GM12873 (cell line): ENCODE measurements around the gene RBM20.

Source experiments
- TF ChIP-seq, protein P1 (sequence below): IDR thresholded peaks from 2 replicates; pipeline ENCODE4 v1.5.1; 2012; ENCODE audit warnings: low read depth, mild to moderate bottlenecking, moderate library complexity, low read length, control low read depth; ENCODE audit not compliant: insufficient read depth; ENCODE audit errors: missing control alignments

The RBM20 gene

DNA sequence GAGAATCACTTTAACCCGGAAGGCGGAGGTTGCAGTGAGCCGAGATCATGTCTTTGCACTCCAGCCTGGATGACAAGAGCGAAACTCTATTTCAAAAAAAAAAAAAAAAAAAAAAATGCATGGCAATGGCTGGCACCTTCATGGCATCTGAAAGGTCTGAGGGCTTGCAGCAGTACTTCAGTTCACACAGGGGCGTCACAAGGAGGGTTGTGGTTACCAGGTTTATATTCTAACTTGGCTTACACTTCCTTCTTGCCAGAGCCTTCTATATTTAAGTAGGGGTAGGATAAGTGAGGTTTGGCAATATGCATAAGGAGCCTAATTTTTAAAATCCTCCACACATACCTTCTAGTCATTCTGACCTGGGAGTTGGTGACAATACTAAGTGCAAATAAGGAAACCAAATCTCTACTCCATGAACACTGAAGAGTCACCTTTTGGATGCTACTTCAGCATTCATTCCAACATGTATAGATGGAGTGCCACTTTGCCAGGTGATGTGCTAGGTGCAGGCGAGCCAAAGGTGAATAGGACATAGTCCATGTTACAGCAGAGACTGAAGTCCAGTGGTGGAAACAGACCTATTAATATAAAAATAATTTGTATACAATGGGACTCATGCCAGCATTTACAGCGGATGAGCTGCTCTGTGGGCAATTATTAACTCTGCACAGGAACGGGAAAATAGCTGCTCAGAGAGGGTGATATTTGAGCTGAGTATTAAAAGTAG lies 169.8 kb downstream of the RBM20 start:
- TF ChIP-seq, protein P1, sequence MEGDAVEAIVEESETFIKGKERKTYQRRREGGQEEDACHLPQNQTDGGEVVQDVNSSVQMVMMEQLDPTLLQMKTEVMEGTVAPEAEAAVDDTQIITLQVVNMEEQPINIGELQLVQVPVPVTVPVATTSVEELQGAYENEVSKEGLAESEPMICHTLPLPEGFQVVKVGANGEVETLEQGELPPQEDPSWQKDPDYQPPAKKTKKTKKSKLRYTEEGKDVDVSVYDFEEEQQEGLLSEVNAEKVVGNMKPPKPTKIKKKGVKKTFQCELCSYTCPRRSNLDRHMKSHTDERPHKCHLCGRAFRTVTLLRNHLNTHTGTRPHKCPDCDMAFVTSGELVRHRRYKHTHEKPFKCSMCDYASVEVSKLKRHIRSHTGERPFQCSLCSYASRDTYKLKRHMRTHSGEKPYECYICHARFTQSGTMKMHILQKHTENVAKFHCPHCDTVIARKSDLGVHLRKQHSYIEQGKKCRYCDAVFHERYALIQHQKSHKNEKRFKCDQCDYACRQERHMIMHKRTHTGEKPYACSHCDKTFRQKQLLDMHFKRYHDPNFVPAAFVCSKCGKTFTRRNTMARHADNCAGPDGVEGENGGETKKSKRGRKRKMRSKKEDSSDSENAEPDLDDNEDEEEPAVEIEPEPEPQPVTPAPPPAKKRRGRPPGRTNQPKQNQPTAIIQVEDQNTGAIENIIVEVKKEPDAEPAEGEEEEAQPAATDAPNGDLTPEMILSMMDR = no peak

DNA sequence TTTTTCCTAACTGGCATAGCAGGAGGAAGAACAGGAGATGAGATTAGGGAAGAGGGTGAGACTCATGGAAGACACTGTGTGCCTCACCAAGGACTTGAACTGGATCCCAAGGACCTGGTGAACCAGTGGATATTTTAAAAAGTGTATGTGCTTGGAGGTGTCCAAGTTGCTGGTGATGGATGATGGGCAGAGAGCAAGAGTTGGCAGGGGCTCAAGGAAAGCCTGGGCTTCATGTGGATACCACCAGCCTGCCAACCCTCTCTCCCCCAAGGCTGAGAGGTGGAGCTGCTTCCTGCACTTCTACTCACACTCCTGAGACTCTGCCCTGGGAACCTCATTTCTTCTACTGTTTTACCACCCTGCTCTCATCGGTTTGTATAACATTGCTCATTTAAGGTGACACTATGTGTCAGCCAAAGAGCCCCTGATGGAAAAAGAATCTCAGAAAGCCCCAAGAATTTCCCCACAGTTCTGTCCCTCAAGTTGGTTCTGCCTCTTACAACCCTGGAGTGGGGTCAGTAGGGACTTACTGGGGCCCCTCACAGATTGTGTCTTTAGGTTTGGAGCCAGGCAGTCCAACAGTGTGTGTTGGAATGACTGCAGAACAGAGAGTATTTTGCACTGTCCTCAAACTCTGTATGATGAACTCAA lies 171.3 kb downstream of the RBM20 start:
- TF ChIP-seq, protein P1 = no peak

DNA sequence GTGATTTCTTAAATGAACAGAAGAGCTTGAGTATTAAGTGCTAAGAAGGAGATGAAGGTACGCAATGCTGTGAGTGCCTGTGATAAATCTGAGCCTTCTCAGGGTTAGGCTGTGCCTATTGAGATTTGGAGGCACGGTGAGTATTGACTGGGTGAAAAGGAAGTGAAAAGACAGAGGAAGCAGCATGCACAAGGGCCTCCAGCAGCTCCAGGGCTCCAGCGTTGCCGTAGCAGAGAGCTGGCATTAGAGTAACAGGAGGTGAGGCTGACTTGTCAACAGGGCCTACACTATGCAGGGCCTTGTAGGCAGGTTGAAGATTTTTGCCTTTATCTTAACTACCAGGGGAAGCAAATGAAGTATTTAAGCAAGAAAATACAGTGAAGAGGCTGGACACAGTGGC lies 173.5 kb downstream of the RBM20 start:
- TF ChIP-seq, protein P1 = no peak

DNA sequence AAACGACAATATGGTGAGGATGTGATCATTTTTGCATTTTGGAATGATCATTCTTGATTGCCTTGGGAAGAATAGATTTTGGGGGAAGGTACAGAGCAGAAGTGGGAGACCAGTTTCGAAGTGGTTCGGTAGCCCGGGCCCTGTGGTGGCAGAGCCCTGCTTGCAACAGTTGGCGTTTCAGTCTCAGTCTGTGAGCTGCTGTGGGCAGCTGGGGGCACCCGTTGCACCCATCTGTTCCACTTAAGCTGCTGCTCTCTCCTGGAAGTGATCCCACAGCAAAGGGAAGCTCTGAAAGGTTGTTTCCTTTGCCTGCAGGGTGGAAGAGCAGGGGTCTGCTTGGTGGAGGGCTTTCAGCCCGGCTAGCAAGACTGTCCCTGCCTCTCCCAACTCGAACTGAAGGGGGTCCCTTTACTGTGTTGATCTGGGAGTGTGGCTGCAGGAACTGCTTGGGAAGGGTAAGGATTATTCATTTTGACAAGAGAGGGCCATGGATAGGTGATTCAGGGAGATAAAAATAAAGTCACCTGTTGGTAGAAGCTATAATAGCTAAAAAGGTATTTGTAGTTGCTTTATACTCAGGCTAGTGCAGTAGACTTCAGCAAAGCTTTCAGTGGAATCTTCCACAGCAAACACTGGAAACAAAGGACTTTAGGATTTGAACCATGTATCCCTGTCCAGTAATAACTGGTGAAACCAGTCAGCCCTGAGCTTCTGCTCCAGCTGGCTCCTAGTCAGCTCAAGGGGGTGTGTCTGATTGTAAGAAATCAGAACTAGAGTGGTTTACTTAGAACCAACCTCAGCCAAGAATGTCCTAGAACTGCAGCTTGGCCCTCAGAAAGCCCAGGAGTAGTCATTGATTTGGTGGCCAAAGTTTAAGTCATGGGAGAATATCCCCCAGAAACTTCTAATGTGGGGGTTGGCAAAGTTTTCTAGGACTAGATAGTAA lies 174.4 kb downstream of the RBM20 start:
- TF ChIP-seq, protein P1 = no peak

DNA sequence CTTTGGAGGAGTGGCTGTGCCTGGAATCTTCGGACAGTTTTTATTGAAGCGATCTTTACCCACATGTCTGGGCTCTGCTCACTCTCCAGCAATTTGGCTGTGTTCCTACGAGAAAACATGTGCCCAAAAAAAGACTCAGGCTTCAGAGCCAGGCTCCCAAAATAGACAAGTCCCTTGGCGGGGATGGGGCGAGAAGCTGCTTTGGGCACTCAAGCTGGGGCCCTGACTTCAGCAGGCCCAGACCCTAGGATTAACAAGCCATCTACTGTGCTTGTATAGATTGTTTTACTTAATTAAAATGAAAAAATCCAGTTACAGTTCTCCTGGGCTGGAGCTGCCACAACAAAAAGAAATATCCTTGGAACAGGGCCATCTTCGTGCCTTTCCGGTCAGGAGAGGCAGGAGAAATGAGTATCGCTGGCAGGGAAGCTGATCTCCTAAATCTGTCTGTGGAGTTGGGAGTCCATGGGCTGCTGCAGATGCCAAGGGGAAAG lies 176.2 kb downstream of the RBM20 start:
- TF ChIP-seq, protein P1 = no peak

DNA sequence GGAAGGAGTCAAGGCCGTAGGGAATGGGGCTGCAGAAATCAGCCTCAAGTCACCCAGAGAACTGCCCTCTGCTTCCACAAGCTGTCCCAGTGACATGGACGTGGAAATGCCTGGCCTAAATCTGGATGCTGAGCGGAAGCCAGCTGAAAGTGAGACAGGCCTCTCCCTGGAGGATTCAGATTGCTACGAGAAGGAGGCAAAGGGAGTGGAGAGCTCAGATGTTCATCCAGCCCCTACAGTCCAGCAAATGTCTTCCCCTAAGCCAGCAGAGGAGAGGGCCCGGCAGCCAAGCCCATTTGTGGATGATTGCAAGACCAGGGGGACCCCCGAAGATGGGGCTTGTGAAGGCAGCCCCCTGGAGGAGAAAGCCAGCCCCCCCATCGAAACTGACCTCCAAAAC lies 177.4 kb downstream of the RBM20 start:
- TF ChIP-seq, protein P1 = no peak
